ENCODE results near the gene KDM8.

KDM8 gene

GRCh38 chr16:27198451-27199234, 4.7 kb upstream of the KDM8 start:
- H3K9me3 ChIP-seq (ENCODE audit: control insufficient read depth, insufficient read depth, low read depth, low read length), result no peaks in the 10 kb centered on the region
- H3K36me3 ChIP-seq (ENCODE audit: control insufficient read depth in 2 of 2, insufficient read depth in 1 of 2, low read length in 2 of 2), result no peaks in the 10 kb centered on the region
- POLR2A ChIA-PET, result no interaction called here
- H3K27ac ChIP-seq (ENCODE audit: extremely low read depth, low read depth, low read length), result no peak overlapping the region
- H3K4me1 ChIP-seq (ENCODE audit: control insufficient read depth, insufficient read depth, low read length), result no peaks in the 10 kb centered on the region
- CTCF ChIA-PET, result interaction anchor here (0.6 to 1.3 kb wide), 3 partner anchors 19 to 46 kb away, joined by 3 to 5 read pairs (median 4); no protein-coding TSS in a partner anchor
- no peak overlapping the region for H3K4me3 ChIP-seq (ENCODE audit: low read depth, low read length)
- TF ChIP-seq ZNF658 (tag by site-specific recombination; IDR thresholded peaks at IDR 0.05) (no peak), ZNF133 (tag by site-specific recombination; IDR thresholded peaks at IDR 0.05) (no peak), ZNF610 (tag by site-specific recombination; IDR thresholded peaks at IDR 0.05; ENCODE audit: borderline replicate concordance) (no peak), ZNF747 (tag by site-specific recombination; IDR thresholded peaks at IDR 0.05) (no peak), ELK4 (IDR thresholded peaks at IDR 0.05; ENCODE audit: borderline replicate concordance, low read depth, low read length) (no peak), ZBTB11 (tag by site-specific recombination; conservative IDR thresholded peaks at IDR 0.05; ENCODE audit: low read depth) (no peak), ZNF274 (IDR thresholded peaks at IDR 0.05; ENCODE audit: low read length) (no peak), ZNF274 (tag by site-specific recombination; IDR thresholded peaks at IDR 0.05; ENCODE audit: borderline replicate concordance) (no peak), ZNF558 (tag by site-specific recombination; IDR thresholded peaks at IDR 0.05) (no peak), ZNF266 (tag by site-specific recombination; IDR thresholded peaks at IDR 0.05; ENCODE audit: low read depth) (no peak), ZNF239 (tag by site-specific recombination; IDR thresholded peaks at IDR 0.05) (no peak), ZNF777 (tag by site-specific recombination; IDR thresholded peaks at IDR 0.05; ENCODE audit: borderline replicate concordance) (no peak), ZXDB (tag by site-specific recombination; IDR thresholded peaks at IDR 0.05) (no peak), ZNF529 (tag by site-specific recombination; IDR thresholded peaks at IDR 0.05; ENCODE audit: insufficient replicate concordance) (no peak), ZSCAN18 (tag by site-specific recombination; IDR thresholded peaks at IDR 0.05) (no peak)
- TF ChIP-seq, protein P1, sequence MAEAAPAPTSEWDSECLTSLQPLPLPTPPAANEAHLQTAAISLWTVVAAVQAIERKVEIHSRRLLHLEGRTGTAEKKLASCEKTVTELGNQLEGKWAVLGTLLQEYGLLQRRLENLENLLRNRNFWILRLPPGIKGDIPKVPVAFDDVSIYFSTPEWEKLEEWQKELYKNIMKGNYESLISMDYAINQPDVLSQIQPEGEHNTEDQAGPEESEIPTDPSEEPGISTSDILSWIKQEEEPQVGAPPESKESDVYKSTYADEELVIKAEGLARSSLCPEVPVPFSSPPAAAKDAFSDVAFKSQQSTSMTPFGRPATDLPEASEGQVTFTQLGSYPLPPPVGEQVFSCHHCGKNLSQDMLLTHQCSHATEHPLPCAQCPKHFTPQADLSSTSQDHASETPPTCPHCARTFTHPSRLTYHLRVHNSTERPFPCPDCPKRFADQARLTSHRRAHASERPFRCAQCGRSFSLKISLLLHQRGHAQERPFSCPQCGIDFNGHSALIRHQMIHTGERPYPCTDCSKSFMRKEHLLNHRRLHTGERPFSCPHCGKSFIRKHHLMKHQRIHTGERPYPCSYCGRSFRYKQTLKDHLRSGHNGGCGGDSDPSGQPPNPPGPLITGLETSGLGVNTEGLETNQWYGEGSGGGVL (tag by site-specific recombination; IDR thresholded peaks at IDR 0.05), result no peak
- TF ChIP-seq, protein P2, sequence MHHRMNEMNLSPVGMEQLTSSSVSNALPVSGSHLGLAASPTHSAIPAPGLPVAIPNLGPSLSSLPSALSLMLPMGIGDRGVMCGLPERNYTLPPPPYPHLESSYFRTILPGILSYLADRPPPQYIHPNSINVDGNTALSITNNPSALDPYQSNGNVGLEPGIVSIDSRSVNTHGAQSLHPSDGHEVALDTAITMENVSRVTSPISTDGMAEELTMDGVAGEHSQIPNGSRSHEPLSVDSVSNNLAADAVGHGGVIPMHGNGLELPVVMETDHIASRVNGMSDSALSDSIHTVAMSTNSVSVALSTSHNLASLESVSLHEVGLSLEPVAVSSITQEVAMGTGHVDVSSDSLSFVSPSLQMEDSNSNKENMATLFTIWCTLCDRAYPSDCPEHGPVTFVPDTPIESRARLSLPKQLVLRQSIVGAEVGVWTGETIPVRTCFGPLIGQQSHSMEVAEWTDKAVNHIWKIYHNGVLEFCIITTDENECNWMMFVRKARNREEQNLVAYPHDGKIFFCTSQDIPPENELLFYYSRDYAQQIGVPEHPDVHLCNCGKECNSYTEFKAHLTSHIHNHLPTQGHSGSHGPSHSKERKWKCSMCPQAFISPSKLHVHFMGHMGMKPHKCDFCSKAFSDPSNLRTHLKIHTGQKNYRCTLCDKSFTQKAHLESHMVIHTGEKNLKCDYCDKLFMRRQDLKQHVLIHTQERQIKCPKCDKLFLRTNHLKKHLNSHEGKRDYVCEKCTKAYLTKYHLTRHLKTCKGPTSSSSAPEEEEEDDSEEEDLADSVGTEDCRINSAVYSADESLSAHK (tag by site-specific recombination; IDR thresholded peaks at IDR 0.05), result no peak
- TF ChIP-seq, protein P3, sequence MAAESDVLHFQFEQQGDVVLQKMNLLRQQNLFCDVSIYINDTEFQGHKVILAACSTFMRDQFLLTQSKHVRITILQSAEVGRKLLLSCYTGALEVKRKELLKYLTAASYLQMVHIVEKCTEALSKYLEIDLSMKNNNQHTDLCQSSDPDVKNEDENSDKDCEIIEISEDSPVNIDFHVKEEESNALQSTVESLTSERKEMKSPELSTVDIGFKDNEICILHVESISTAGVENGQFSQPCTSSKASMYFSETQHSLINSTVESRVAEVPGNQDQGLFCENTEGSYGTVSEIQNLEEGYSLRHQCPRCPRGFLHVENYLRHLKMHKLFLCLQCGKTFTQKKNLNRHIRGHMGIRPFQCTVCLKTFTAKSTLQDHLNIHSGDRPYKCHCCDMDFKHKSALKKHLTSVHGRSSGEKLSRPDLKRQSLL (tag by site-specific recombination; IDR thresholded peaks at IDR 0.05), result no peak
